GM04503 (cell line): ENCODE results near the gene TMEM236.

Experiments used
- DNase-seq: peaks from one replicate; pipeline ENCODE4 v3.0.0-alpha.2; 2012; ENCODE audit warnings: low read depth

The TMEM236 gene

GRCh38 chr10:17740668-17741067 is 11.3 kb upstream of the TMEM236 start:
- DNase-seq = no peak

- no peak for DNase-seq
Measured at GRCh38 chr10:17742918-17743317, 9.1 kb upstream of the TMEM236 start.

DNA sequence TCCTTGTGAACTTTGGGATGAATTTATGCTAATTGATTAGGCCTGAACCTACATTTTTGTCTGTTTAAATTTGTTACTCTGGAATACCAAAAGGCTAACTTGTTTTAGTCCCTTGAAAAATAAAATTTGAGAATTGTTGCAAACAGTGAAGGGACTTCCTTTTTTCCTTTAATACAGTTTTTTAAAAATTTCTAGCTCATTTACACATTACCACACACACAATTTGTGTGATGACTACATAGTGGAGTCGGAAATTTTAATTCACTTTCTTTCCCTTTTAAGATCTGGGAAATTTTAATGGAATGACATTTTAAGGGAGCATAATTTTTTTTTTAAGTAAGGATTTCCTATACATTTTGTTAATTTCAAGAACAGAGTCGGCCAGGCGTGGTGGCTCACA is 8.6 kb upstream of the TMEM236 start:
- DNase-seq = no peak

DNA sequence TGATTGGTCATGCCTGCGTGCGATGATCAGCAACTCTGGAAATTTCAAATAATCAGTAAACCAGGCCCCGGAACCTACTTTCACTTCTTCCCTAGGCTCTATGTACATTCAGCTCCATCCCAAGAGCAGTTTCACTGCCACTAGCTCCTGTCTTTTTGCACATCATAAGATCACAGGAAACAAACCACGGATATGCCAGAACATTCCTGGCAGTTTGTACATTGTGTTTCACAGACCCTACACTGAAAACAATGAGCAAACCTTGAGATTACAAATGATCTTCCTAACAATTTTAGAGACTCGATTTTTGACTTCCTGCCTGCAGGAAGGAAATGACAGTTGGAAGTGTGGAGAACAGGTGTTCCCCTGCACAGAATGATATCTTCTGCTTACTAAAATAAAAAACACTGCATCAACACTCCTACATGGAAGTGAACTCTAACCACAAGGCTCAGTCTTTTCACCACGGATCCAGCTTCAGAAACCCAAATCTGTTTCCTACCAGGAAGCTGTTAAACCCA is 7.6 kb upstream of the TMEM236 start:
- no peak for DNase-seq

DNA sequence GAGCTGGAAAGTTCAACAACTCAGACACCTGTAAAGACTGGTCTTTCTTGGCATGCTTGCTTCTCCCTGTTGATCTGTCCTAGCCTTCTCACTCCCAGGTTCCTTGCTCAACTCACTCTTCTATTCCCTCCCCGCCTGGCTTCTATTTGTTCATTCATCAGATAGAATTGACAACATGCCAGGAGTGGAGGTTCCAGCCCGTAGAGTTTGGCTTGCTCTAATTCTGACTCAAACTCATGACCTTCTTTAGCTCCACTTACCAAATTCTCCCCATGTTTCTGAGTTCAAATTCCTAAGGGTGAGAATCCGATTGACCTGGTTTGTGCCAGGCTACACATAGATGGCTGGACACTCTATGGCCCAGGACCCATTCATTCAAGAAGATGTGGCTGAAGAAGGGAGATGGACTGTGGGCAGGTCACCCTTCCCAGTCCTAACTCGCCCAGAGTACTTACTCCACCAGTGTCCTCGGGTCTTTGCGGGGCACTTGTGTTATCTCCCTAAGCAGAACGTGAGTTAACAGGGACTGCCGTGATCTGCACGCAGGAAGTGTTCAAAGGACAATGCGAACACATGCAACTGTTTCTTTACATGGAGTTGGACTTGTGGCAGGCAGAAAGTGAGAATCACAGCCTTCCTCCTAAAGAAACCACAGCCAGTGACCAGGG is 4.0 kb upstream of the TMEM236 start:
- no peak for DNase-seq

DNA sequence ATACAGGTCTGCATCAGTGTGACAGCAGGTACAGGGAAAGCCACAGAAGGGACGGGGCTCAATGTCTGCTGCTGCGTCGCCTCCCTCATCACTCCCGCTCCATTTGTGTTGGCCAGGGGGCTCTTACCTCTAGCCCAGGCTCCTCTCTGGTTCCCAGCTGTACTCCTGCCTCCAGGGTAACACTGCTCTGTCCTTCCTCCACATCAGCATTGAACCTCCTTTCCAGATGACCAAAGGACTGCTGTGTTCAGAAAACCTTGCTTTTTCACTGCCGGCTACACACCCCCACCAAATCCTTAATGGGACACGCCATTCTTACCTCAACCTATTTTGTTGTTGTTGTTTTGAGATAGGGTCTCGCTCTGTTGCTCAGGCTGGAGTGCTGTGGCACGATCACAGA is 2.1 kb upstream of the TMEM236 start:
- no peak for DNase-seq

DNA sequence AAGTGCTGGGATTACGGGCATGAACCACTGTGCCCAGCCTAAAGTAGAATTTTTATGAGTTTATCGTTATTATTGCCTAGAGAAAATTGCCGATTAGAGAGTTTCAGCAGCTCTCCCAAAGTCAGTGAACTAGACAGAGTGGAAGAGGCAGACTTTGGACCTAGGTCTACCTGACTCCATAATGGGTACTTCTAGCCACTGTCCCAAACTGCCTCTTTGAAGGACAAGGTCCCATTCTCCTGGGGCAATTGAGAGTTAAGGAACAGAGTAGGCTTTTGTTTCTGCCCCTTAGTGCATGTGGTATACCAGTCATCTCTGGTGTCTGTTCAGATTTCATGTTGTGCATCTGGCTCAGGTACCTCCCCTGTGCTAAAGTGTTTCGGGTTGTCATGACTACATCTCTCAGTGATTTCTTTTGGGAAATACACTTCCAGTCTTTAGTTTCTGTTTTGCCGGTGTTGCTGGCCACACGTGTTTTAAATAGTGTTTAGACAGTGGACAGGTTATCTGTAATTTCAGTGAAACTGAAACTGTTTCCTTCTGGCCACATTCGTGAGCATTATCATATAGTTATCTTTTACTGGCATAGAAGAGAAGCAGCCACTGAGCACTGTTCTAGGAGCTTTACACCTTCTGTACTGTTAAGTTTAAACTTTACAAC is 4.7 kb downstream of the TMEM236 start:
- no peak for DNase-seq

GRCh38 chr10:17758200-17758599 is 6.2 kb downstream of the TMEM236 start:
- no peak for DNase-seq

- DNase-seq = no peak
Measured at GRCh38 chr10:17758896-17759295, 6.9 kb downstream of the TMEM236 start.

GRCh38 chr10:17764142-17764541 is 12.1 kb downstream of the TMEM236 start:
- no peak for DNase-seq

GRCh38 chr10:17765602-17766001 is 13.6 kb downstream of the TMEM236 start:
- no peak for DNase-seq

DNA sequence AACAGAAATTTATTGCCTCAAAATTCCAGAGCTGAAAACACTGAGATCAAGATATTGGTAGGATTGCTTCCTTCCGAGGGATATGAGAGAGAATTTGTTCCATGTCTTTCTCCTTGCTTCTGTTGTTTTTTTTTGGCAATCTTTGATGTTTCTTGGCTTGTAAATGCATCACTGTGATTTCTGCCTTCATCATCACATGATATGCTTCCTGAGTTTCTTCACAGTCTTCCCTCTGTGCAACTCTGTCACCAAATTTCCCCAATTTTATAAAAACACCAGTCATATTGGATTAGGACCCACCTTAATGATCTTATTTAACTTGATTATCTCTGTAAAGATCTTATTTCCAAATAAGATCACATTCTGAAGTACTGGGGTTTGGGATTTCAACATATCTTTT is 14.7 kb downstream of the TMEM236 start:
- no peak for DNase-seq

GRCh38 chr10:17768496-17768895 is 16.5 kb downstream of the TMEM236 start:
- no peak for DNase-seq

DNA sequence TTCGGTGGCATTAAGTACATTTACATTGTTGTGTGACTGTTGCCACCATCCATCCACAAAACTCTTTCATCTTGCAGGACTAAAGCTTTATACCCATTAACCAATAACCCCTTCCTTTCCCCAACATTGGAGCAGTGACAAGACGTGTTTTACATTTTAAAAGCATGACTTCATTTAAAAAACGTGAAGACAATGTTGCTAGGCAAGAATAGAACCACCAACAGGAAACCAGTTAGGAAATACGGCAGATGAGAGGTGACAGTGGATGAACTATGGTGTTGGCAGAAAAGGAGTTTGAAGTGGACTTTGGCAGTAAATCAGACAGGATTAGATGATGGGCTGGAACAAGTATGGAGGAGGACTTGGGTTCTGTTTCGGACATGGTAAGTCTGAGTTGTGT is 17.0 kb downstream of the TMEM236 start:
- DNase-seq = peak; percentile 51

GRCh38 chr10:17771017-17771416 is 19.0 kb downstream of the TMEM236 start:
- DNase-seq = no peak

DNA sequence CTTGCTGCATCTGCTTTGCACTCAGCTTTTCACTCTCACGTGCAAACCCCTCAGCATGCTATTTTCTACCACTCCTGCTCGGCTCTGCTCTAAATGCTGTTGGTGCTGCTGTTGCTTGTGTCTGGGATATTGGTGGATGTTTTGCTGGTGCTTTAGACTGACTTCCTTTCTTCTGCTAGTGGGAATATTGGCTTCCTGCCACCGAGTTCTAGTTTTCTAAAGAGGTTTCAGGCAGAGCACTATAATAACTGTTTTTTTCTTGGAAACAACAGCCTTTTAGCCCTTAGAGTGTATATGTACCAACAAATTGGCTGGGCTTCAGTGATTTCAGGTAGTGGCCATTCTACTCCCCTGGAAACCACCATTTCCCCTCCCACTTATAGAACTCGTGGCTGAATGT is 27.8 kb downstream of the TMEM236 start:
- no peak for DNase-seq

DNA sequence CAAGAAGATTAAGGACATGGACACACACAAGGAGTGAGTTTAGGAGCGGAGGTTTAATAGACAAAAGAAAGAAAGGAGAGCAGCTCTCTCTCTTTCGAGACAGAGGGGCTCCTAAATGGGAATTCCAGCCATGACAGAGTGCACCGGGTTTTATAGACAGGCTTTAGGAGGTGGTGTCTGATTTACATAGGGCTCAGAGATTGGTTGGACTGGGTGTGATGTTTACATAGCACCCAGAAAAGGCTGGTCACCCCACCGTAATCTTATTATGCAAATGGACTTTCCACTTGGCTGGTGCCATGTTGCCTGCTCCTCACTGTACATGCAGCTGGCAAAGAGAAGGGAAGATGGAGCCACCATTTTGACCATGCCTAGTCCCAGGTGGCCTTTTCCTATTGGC is 28.7 kb downstream of the TMEM236 start:
- no peak for DNase-seq

- DNase-seq = no peak
Measured at GRCh38 chr10:17781856-17782255, 29.9 kb downstream of the TMEM236 start.

GRCh38 chr10:17782921-17783665 is 31.1 kb downstream of the TMEM236 start:
- DNase-seq = no peak

DNA sequence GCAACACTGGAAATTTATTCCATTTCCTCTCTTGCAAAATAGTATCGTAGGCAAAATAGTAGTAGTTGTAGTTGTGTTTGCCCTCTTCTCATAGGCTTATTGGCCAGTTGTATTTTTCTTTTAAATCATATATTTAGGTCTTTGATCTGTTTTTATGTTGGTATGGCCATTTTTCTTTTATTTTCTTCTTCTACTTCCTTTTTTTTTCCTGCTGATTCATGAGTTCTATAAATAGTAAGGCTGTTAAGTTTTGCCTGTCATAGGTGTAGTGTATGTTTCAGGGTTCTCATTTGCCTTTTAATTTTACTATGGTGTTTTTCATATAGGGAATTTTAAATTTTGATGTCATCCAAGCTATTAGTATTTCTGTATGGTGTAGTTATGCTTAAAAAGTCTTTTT is 31.8 kb downstream of the TMEM236 start:
- no peak for DNase-seq

DNA sequence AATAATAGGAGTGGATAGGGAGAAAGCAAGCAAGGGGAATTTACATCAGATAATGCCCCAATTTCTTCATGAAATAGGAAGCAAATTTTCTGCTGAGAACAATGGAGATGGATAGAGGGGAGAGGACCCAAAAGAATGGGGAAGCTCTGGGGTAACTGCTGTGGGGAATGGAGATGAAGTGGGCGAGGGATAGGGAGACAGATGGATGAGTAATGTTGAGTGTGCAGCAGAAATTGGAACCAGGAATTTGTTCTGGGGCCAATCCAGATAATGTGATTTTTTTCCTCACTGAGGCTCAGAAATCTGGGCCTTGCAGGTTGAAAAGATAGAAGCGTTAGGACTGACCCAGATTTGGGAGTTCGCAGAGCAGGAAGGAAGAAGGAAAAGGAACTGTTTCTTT is 32.7 kb downstream of the TMEM236 start:
- no peak for DNase-seq

DNA sequence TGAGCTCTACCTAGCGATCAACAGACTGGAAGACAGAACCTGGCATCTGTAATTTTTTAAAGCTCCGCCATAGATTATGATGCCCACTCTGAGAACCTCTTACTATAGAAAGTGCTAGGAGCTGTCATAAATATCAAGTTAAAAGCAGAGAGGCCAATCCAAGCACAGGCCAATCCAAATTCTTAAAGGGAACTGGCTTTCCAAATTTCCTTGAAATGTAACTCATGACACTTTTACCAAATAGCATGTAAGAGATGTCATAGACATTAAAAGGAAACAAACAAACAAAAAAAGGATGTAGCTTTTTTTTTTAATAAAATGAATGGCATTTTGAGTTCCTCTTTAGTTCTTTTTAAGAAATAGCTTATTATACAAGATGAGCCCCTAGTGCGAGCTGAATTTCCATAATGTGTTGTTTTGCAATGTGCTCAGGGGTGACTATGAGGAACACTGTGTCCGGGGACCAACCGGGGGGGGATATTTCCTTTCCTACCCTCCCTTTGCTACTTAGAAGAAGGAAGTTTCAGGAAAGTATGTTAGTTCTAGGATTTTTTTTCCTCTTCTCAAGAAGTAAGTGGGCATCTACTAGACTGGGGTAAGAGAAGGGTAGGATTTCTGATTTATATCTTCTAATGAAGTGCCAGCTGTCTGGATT is 33.4 kb downstream of the TMEM236 start:
- no peak for DNase-seq
